Heart left ventricle (tissue), 13 donors: ENCODE data around the gene EGLN3.

ENCODE experiments used
- POLR2A ChIP-seq, 2 donors: fragments of 450-650 bp; IDR thresholded peaks; one replicate each; pipeline ENCODE4 v1.6.1; 2017; ENCODE audit warnings: antibody characterized with exemption in 2 of 2, mild to moderate bottlenecking in 2 of 2, moderate library complexity in 2 of 2
- TF ChIP-seq, protein P1 (sequence below), 12 donors: fragments of 200-600 bp; sonication (generic) in 4 of 12; IDR thresholded peaks; one replicate each; pipeline versions ENCODE4 v1.5.0 to v1.8.0; 2018 to 2022; ENCODE audit warnings: antibody characterized with exemption in 12 of 12, mild to moderate bottlenecking in 5 of 12
- donor health status: ischemic (EF 13 %, LVEDD 7.1; RV severe dilation, severe dysfunction).
- donor health status: DM: no; HTN: yes; CAD: no.
- donor health status: DM: no; HTN: no; CAD: no.
- donor health status: ischemic (EF 25% LVEDD 6.9; RV normal size, moderate dysfunction).
- donor health status: ischemic (EF 25% LVEDD 5.7; RV mildly dilated, moderate dysfunction).
- donor health status: ischemic (EF 35%, LVEDD 5.7; RV mildly dilated, moderate dysfunction).
- donor health status: nonischemic (EF 11% LVEDD 7.7; RV severe dilation, severe dysfunction).
- donor health status: DM: yes; HTN: yes; CAD: no.
- donor health status: PGD.
- donor health status: ischemic (EF 29% LVEDD 5.4; RV normal size, mild dysfunction).
- donor health status: nonischemic (EF 23%, LVEDD 6.1; RV moderate dilation, normal function).

GRCh38 chr14:33956640-33957039 lies 5.8 kb upstream of the EGLN3 start:
- TF ChIP-seq, protein P1, sequence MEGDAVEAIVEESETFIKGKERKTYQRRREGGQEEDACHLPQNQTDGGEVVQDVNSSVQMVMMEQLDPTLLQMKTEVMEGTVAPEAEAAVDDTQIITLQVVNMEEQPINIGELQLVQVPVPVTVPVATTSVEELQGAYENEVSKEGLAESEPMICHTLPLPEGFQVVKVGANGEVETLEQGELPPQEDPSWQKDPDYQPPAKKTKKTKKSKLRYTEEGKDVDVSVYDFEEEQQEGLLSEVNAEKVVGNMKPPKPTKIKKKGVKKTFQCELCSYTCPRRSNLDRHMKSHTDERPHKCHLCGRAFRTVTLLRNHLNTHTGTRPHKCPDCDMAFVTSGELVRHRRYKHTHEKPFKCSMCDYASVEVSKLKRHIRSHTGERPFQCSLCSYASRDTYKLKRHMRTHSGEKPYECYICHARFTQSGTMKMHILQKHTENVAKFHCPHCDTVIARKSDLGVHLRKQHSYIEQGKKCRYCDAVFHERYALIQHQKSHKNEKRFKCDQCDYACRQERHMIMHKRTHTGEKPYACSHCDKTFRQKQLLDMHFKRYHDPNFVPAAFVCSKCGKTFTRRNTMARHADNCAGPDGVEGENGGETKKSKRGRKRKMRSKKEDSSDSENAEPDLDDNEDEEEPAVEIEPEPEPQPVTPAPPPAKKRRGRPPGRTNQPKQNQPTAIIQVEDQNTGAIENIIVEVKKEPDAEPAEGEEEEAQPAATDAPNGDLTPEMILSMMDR (IDR thresholded peaks at IDR 0.05): no peak
- no peak for TF ChIP-seq POLR2A (IDR thresholded peaks at IDR 0.05)
